Kasumi-1 (cell line): ENCODE data around the gene FAM181A.

Experiments used
- DNase-seq, 2 experiments: peaks; one replicate each; lab custom pipeline; 2025; lab: John Stamatoyannopoulos, UW

FAM181A gene

DNA sequence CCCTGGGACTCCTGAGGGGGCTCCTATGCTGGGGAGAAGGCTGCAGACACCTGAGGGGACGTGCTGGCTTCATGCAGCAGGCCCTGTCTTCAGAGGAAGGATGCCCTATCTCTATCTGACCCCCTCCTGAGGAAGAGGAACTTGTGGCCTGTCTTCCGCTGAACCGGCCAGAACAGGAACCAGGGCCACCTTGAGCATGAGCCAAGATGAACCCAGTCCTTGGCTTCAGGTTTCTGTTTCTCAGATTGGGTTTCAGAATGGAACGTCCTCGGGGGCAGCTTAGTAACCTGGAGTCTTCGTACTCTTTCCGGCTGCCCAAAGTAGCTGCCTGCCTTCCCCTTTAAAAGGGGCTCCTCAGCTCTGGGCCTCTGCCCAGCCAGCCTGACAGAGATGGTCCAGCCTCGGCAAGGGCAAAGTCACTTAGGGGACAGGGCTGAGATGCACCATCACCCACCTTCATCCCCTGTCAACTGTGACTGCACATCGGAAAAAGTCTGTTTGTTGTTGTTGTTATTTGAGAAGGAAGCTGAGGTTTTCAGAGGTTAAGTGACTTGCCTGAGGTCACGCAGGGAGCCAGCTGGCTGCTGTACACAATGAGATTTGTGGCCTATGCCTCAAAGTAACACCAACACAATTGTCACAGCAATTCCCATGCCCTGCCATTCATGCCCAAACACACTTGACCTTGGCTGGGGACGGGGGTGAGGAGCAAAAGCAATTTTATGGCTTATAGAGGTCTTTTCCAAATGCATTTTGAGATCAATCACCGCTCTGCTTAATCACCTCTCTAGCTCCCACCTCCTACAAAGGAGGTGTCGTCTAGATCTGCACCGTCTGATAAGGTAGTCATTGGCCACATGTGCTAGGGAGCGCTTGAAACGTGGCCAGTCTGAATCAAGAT lies 35.8 kb downstream of the FAM181A start:
- peak; percentile 60 to 76 for DNase-seq

GRCh38 chr14:93963692-93964091 lies 36.5 kb downstream of the FAM181A start:
- DNase-seq: no peak

- no peak for DNase-seq
Measured at GRCh38 chr14:93964281-93964680, 37.1 kb downstream of the FAM181A start.

- DNase-seq: no peak
Measured at GRCh38 chr14:93964820-93965286, 37.7 kb downstream of the FAM181A start.

DNA sequence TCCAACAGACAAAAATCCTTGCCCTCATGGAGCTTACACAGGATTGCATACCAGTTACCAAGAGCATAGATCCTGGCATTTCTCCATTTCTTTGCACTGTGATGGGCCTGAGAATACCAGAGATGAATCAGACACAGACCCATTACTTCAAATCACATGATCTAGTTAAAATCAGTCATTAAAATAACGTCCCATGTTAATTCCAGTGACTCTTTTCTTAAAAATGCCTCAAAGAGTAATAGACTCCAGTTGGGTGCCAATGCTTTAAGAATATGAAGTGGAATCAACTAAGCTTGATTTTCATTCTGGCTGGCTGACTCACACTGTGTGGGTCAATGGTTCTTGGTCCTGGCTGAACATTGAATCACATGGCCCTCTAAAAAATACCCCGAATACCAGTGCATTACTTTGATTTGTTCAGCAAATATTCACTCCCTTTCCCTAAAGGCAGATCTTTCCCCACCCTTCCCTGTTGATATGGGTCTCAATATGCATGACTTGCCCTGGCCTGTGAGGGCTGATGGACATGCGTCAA lies 38.2 kb downstream of the FAM181A start:
- no peak for DNase-seq

DNA sequence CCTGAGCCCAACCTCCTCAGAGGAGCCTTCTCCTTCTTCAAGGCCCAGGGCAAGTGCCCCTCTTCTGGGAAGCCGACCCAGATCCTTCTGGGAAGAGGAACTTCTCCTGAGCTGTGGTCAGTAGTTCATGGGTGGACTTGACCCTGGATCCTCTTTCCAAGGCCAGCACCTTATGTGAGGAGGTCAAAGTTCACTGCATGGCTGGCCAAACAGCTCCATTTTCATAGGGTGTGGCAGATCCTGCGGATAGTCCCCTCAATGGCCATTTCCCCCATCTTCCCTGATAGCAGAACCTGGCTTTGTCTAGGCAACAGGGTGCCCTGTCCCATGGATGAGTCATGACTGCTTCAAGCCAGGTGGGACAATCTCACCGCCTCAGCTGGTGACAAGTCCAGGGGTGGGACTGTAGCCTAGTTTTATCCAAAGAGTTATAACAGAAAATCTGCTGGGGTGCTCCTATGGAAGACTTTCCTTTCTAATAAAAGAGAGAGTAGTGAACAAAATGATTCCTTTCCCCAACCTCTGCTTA lies 38.9 kb downstream of the FAM181A start:
- no peak for DNase-seq

DNA sequence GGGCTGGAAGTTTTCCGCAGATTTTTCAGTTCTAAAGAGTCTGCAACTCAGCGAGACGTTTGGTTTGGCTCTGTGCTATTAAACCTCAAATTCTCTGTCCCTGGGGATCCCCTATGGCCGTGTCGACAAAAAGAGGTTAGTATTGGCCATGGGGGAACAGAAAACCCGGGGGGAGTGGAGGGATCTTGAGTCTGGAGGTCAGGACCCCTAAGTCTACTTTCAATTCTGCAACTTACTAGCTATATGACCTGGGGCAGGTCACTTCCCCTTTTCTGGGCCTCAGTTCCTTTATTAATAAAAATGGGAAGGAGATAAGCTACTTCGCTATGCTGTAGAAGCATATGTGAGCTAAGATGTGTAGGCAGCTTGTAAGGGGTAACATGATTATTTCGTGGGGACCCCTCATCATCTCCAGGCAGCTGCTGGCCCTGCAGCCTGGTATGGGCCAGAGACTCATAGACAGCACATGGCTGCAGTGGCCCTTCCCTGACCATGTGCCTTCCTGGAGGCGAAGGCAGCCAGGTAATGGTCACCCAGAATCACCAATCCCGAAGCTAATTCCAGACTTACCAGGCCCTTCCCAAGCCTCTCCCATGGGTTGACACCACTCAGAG lies 40.6 kb downstream of the FAM181A start:
- DNase-seq: peak; percentile 42 to 52

DNA sequence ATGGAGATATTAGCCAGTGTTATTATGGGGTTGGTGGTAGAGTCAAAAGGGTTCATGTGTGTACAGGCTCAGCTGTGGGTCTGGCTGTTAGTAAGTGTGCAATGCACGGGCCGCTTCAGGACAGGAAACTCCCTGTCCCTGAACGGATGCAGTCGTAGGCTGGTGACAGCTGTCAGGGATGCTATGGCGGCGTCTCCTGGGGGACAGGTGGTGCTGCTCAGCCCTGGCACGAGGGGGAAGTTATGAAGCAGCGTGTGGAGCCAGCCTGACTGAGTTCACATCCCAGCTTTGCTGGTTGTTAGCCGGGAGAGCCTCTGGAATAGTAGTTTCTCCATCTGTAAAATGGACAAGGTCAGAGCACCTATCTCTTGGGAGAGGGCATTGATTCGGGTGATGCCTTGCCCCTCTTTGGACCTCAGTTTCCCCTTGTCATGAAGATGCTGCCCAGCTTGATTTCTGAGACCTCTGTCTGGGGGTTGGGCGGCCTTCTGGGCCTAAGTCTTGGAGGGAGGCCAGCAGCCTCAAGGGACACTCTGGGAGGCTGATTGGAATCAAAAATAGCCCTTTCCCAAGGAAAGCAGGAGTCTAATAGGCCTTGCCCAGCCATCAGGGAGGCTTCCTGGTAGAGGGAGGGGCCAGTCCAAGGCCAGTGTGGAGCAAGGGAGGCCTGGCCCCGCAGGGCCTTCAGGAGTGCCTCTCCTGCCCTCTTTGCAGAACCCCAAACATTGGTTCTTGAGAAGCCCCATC lies 42.1 kb downstream of the FAM181A start:
- DNase-seq: no peak

GRCh38 chr14:93970585-93970964 lies 43.4 kb downstream of the FAM181A start:
- DNase-seq: peak; percentile 55 to 56

- peak in 1 of 2 experiments; percentile 19 for DNase-seq
Measured at GRCh38 chr14:93970965-93971634, 44.0 kb downstream of the FAM181A start.

- DNase-seq: no peak
Measured at GRCh38 chr14:93971635-93972027, 44.5 kb downstream of the FAM181A start.

GRCh38 chr14:93972618-93973205 lies 45.6 kb downstream of the FAM181A start:
- no peak for DNase-seq

- no peak for DNase-seq
Measured at GRCh38 chr14:93973607-93974006, 46.5 kb downstream of the FAM181A start.

DNA sequence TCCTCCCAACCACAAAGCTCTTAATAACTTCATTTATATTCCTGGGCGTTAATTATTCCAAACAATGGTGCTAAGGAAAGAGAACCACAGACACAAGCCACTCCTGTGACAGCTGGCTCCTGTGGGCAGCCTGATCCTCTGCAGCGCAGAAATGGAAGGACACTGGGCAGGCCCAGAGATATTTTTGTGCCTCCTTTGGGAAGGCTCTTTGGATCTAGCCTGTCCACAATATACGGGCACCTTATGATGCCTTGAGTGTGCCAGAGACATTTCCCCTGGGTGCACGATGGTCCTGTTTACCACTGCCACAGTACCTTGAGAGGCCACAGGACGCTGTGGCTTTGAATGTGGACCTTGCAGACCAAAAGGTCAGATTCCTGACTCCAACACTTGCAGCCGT lies 47.2 kb downstream of the FAM181A start:
- DNase-seq: no peak

DNA sequence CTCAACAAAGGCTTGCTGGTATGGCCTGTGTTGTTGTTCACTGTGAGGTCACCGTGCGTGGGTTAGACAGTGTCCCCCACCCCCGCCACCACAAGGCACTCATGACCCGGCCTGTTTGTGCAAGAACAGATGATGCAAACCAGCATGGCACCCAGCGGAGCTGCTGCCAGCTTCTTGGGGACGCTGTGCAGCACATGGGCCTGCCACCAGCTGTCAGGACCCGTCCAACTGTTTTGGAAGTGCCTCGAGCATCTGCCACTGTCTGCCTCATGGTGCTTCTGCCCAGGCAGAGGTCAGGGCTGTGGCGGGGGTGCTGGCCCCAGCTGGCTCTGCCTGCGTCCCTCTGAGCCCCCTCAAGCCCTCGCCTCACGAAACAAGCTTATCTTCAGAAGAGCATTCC lies 47.7 kb downstream of the FAM181A start:
- no peak for DNase-seq

DNA sequence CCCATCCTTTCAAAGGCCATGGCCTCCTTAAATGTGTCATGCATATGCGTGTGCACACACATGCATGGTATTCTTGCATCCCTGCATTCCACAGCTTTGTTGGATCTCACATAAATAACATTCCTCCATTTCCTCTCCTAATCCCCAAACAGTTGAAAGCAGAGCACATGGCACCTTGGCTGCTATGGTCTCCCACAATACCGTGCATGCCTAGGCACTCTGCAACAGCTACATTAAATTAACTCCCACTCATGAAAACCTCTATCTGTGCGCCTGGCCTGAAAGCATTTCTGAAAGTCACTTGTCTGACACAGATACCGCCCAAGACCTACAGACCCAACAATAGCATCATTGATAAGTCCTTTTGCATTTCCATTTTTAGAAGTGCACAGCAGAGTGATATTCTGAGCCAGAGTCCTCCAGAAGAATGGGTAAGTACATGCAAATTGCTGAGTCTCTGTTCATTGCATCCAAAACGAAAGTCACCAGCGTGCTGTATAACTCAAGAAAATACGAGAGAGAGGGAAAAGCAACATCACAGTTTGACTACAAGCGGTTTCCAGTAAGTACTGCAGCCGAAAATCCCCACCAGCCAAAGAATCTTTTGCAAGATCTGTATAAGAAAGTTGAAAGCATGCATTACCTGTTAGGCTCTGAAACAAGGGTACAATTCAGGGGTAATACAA lies 48.8 kb downstream of the FAM181A start:
- DNase-seq: peak in 1 of 2 experiments; percentile 12

DNA sequence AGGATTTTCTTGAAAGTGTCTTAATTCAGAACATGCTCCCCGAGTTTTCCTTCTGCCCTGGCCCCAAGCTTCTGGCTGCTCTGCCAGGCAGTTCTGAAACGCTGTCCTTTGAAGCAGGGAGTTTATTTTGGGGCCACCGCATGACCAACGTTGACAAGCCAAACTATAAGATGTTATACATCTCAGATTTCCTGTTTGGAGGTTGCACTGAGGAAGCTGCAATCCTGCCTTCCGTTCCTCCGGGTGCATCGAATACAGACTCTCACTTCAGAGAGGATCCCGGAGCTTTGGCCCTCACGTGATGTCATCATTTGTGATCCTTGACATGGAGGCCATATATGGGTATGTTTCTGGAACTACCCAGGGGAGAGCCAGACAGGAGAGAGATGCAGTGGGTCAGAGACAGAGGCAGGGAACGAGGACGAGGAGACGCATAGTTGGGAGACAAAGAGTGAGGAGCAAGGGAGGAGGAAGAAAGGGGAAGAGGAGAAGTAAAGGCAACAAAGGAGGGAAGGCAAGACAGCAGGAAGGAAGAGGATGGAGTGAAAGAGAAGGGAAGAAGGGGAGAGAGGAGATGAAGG lies 49.4 kb downstream of the FAM181A start, which contains the start of gene ASB2:
ASB2 (minus strand) TSS at position 94 of the 581 bp plus-strand sequence. CDS start 12,031 bp downstream, outside the sequence.
- DNase-seq: peak; percentile 47 to 50

GRCh38 chr14:93977171-93977570 lies 50.0 kb downstream of the FAM181A start:
- DNase-seq: no peak

- no peak for DNase-seq
Measured at GRCh38 chr14:93977790-93978581, 50.8 kb downstream of the FAM181A start.
